Mucosa of stomach (tissue), 1 donor: ENCODE data around the gene FASLG.

ENCODE experiments used
- H3K27me3 ChIP-seq: one replicate; pipeline ENCODE4 v1.7.0; 2013; ENCODE audit warnings: mild to moderate bottlenecking, low read length; ENCODE audit not compliant: control insufficient read depth, insufficient read depth
- H3K36me3 ChIP-seq: one replicate; pipeline ENCODE4 v1.7.0; 2013; ENCODE audit warnings: low read length; ENCODE audit not compliant: control insufficient read depth, insufficient read depth
- H3K4me1 ChIP-seq: one replicate; pipeline ENCODE4 v1.7.0; 2013; ENCODE audit warnings: mild to moderate bottlenecking, low read length; ENCODE audit not compliant: control insufficient read depth, insufficient read depth
- H3K4me3 ChIP-seq: one replicate; pipeline ENCODE4 v1.7.0; 2013; ENCODE audit warnings: low read length
- H3K9ac ChIP-seq: one replicate; pipeline ENCODE4 v1.7.0; 2013; ENCODE audit warnings: mild to moderate bottlenecking, low read length, moderate library complexity
- H3K9me3 ChIP-seq: one replicate; pipeline ENCODE4 v1.7.0; 2013; ENCODE audit warnings: mild to moderate bottlenecking, low read length, moderate library complexity; ENCODE audit not compliant: control insufficient read depth
- donor health status: Pancreatic carcinoma.

Gene FASLG

GRCh38 chr1:172698224-172698623, 39.3 kb downstream of the FASLG start:
- Histone ChIP-seq H3K9ac (no peak overlapping the region), H3K4me1 (no peaks in the 10 kb centered on the region), H3K27me3 (no peaks in the 10 kb centered on the region), H3K9me3 (no peaks in the 10 kb centered on the region), H3K36me3 (no peaks in the 10 kb centered on the region), H3K4me3 (no peak overlapping the region)

DNA sequence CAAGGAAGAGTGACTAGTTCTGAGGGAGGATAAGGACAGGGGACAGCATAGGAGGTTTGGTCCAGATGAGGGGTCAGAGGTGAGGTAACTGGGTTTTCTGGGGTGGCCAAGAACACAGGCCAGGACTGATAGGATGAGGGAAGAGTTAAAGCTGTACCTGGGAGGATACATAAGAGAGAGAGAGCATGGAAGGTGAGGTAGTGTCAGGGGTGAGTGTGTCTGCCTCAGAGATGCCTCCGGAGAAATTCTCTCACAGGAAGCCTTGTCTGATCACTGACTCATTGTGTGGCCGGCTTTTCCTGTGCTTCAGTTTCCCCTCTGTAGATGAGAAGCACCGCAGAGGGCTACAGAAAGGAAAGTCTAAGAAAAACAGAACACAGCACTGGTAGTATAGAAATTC, 40.2 kb downstream of the FASLG start:
- Histone ChIP-seq H3K4me3 (no peak overlapping the region), H3K27me3 (no peaks in the 10 kb centered on the region), H3K36me3 (no peaks in the 10 kb centered on the region), H3K9me3 (no peaks in the 10 kb centered on the region), H3K4me1 (no peaks in the 10 kb centered on the region), H3K9ac (no peak overlapping the region)

- Histone ChIP-seq H3K4me1 (no peaks in the 10 kb centered on the region), H3K4me3 (no peak overlapping the region), H3K36me3 (no peaks in the 10 kb centered on the region), H3K27me3 (no peaks in the 10 kb centered on the region), H3K9me3 (no peaks in the 10 kb centered on the region), H3K9ac (no peak overlapping the region)
Observed at GRCh38 chr1:172699695-172700227, 40.9 kb downstream of the FASLG start.

GRCh38 chr1:172700556-172700955, 41.7 kb downstream of the FASLG start:
- no peak overlapping the region for H3K4me3 ChIP-seq
- no peaks in the 10 kb centered on the region for H3K36me3 ChIP-seq
- H3K9me3 ChIP-seq = no peaks in the 10 kb centered on the region
- no peak overlapping the region for H3K9ac ChIP-seq
- no peaks in the 10 kb centered on the region for H3K4me1 ChIP-seq
- no peaks in the 10 kb centered on the region for H3K27me3 ChIP-seq

DNA sequence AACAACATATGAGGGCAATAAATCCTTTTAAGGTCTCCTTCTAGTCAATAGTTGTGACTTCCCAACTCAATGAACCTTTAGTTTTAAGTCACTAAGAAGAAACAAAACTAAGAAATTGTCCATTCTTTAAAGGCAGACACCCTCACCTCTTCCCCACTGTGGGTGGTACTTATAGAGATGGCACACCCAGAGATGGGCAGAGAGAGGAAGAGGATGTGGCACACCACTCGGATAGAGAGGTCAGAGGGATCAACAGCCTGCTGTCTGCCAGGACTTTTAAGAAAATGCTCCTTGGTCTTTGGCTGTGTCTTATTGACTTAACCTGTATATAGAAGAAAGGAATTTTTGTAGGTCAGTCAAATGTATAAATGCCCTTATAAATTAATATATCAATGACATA, 45.1 kb downstream of the FASLG start:
- Histone ChIP-seq H3K36me3 (no peaks in the 10 kb centered on the region), H3K4me3 (no peak overlapping the region), H3K27me3 (no peaks in the 10 kb centered on the region), H3K9ac (no peak overlapping the region), H3K9me3 (no peaks in the 10 kb centered on the region), H3K4me1 (no peaks in the 10 kb centered on the region)

DNA sequence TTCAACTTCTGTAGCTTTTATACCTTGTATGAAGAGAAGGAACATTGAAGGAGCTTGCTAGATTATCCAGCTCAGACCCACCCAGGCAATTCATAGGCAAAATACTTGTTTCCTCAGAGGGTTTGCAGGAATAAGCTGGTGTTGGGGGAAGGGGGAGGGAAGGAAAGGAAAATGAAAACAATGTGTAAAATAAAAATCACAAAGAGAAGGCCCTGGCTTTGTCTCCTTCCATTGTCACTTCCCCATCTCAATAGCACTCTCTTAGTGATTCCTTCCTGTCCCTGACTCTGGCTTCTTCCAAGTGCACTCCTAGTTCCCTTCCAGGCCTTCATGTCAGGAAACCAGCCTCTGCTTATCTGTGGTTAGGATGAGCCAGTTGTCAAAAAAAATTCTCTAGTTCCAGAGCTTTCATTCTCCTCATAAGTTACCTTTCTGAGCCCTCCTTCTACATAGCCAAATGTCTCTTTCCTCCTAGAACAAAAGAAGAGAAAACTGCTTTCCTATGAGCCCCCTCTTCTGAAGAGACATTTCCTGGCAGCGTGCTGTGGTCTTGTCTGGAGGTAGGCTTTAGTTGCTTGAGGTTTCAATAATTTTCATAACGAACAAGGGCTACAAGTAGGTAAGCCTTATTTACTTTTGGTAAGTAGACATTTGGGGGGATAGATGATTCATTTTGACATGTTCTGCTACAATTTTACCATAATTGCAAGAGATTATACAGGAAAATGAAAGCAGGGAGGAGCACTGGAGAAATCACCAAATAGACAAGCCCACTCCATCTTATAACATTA, 45.7 kb downstream of the FASLG start:
- H3K4me3 ChIP-seq = no peak overlapping the region
- no peaks in the 10 kb centered on the region for H3K4me1 ChIP-seq
- no peaks in the 10 kb centered on the region for H3K36me3 ChIP-seq
- H3K27me3 ChIP-seq = no peaks in the 10 kb centered on the region
- no peak overlapping the region for H3K9ac ChIP-seq
- H3K9me3 ChIP-seq = no peaks in the 10 kb centered on the region

DNA sequence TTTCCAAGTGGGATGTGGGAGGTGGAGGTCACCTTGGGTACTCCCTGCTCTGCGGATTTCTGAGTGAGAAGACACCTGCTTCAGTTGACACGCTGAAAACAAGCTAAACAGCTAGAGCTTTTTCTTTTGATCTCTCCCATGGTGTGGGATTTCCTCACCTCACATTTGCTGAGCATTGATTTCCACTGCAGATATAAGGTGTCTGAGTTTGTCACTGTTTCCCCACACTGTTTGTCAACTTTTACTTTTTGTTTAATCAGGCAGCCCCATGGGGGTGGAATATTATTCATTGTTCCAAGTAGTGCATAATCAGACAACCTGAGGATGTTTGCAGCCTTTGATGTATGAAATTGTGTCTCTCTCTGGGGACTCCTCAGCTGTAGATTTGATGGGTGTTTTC, 49.5 kb downstream of the FASLG start:
- H3K9ac ChIP-seq = no peak overlapping the region
- no peak overlapping the region for H3K4me3 ChIP-seq
- no peaks in the 10 kb centered on the region for H3K9me3 ChIP-seq
- H3K4me1 ChIP-seq = no peaks in the 10 kb centered on the region
- H3K27me3 ChIP-seq = no peaks in the 10 kb centered on the region
- no peaks in the 10 kb centered on the region for H3K36me3 ChIP-seq

DNA sequence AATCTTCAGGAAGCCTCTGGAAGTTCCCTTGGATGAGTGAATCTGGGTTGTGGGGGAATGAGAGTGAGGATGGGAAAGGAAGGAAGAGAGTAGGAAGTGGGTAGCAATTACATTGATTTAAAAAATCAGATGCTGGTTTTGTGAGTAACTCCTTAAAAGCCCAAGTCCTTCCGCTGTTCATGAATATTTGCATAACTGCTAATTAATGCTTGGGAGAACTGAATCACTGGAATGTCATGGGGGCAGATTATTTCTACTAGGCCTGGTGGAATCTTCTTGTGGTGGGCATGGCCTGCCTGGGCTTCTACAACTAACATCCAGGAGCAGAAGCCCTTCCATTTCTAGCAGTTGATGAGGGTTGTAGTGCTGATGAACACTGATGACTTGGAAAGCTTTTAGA, 52.7 kb downstream of the FASLG start:
- H3K9ac ChIP-seq = no peak overlapping the region
- H3K4me3 ChIP-seq = no peak overlapping the region
- no peaks in the 10 kb centered on the region for H3K9me3 ChIP-seq
- H3K36me3 ChIP-seq = no peaks in the 10 kb centered on the region
- no peaks in the 10 kb centered on the region for H3K27me3 ChIP-seq
- H3K4me1 ChIP-seq = no peaks in the 10 kb centered on the region

DNA sequence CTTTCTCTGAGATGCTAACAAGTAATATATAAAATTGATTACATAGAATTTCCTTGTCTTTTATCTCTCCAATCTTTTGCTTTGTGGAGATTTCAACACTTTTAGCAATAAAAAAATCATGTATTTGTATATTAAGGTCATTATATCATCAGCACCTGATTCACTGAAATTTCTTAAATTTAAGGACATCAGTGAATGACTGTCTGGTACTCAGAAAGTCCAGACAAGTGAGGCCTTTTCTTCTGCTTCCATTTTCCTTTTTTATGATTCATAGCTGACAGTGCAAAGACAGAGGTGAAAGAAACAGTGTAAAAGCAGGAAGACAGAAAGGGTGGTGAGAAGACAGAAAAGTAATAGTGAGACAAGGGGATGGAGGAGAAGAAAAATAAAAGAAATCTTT, 54.6 kb downstream of the FASLG start:
- no peak overlapping the region for H3K9ac ChIP-seq
- H3K27me3 ChIP-seq = no peaks in the 10 kb centered on the region
- no peak overlapping the region for H3K4me3 ChIP-seq
- no peaks in the 10 kb centered on the region for H3K4me1 ChIP-seq
- H3K9me3 ChIP-seq = no peaks in the 10 kb centered on the region
- no peaks in the 10 kb centered on the region for H3K36me3 ChIP-seq
